ENCODE measurements around the gene BHLHA15. TPM values are rescaled to one million over a fixed set of nuclear protein-coding genes. Genes with fewer than 3 reads are reported as not detected.

The BHLHA15 gene
- total and polyA plus RNA-seq, 9 of the 15 experiments (the other 6 are each of a cell fraction or from before 2014, with no cell fraction given): 0.22 to 2.0 (median 1.1) TPM; not detected in 4

DNA sequence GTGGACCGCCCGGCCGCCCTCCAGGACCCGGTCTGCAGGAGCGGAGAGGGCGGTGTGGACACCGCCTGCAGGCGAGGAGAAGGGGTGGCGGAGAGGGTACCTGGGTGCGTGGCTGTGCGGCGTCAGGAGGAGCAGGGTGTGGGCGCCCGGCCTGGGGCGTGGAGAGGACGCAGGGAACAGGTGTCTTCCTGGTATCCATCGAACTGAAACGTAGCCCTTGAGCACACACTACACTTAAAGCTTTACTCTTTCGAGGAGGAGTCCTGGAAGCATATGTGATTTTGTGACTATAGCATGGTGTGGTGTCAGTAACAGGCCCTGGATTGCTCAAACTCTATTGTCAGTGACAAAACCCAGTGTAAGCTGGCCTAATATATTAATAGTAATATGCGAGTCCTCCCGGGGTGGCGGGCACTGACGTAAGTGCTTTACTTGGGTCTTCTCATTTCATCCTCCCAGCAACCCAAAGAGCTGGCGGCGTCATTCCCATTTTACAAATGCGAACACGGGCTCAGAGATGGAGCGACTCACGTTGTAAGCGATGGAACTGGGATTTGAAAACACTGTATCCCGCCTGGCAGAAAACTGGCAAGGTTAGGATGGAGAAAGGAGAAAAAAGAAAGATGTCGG lies 41.3 kb downstream of the BHLHA15 start (continued):
- TF ChIP-seq, protein P1, sequence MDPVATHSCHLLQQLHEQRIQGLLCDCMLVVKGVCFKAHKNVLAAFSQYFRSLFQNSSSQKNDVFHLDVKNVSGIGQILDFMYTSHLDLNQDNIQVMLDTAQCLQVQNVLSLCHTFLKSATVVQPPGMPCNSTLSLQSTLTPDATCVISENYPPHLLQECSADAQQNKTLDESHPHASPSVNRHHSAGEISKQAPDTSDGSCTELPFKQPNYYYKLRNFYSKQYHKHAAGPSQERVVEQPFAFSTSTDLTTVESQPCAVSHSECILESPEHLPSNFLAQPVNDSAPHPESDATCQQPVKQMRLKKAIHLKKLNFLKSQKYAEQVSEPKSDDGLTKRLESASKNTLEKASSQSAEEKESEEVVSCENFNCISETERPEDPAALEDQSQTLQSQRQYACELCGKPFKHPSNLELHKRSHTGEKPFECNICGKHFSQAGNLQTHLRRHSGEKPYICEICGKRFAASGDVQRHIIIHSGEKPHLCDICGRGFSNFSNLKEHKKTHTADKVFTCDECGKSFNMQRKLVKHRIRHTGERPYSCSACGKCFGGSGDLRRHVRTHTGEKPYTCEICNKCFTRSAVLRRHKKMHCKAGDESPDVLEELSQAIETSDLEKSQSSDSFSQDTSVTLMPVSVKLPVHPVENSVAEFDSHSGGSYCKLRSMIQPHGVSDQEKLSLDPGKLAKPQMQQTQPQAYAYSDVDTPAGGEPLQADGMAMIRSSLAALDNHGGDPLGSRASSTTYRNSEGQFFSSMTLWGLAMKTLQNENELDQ (CRISPR knock-in tag; IDR thresholded peaks at IDR 0.05; ENCODE audit: borderline replicate concordance): no peak
- TF ChIP-seq RUNX1 (IDR thresholded peaks at IDR 0.05; ENCODE audit: low read depth): no peak
- TF ChIP-seq DDX20 (tag; IDR thresholded peaks at IDR 0.05; ENCODE audit: low read depth): no peak
- TF ChIP-seq ZNF197 (CRISPR knock-in tag; IDR thresholded peaks at IDR 0.05; ENCODE audit: low read depth): no peak
- TF ChIP-seq TSC22D4 (tag; IDR thresholded peaks at IDR 0.05): no peak
- peak; percentile 78 for TF ChIP-seq PHF20 (IDR thresholded peaks at IDR 0.05; ENCODE audit: partially characterized antibody)
- TF ChIP-seq, protein P2, sequence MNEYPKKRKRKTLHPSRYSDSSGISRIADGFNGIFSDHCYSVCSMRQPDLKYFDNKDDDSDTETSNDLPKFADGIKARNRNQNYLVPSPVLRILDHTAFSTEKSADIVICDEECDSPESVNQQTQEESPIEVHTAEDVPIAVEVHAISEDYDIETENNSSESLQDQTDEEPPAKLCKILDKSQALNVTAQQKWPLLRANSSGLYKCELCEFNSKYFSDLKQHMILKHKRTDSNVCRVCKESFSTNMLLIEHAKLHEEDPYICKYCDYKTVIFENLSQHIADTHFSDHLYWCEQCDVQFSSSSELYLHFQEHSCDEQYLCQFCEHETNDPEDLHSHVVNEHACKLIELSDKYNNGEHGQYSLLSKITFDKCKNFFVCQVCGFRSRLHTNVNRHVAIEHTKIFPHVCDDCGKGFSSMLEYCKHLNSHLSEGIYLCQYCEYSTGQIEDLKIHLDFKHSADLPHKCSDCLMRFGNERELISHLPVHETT (CRISPR knock-in tag; conservative IDR thresholded peaks at IDR 0.05 in 1 of 2, IDR thresholded peaks at IDR 0.05 in 1 of 2): peak in 1 of 2 experiments; percentile 32; a peak in 1 of 4 replicates
- TF ChIP-seq ZNF445 (CRISPR knock-in tag; IDR thresholded peaks at IDR 0.05; ENCODE audit: low read depth): no peak

Data from K562 (cell line).